Gastrocnemius medialis (tissue), 4 donors: ENCODE data around the gene NOX3. TPM values are rescaled to one million over a fixed set of nuclear protein-coding genes. Genes with fewer than 3 reads are reported as not detected.
"Not testable (repeated sequence)": the region's sequence is repeated elsewhere in the genome, so short reads cannot be mapped to it uniquely, and the experiment has no call there.

Experiments
- ATAC-seq, 2 donors: fragments of 150-250 bp; one replicate each; pipeline ENCODE4 v1.9.1; 2016
- DNase-seq, 2 donors: peaks; one replicate each; pipeline ENCODE4 v3.0.0-alpha.2; 2019
- H3K27ac ChIP-seq, 4 donors: fragments of 200-600 bp; sonication (generic); 1 replicate in 1 of 4; 2 replicates in 3 of 4; pipeline ENCODE4 v1.5.1; 2016 to 2018; ENCODE audit warnings: mild to moderate bottlenecking in 2 of 4, moderate library complexity in 1 of 4
- H3K27me3 ChIP-seq, 3 donors: fragments of 200-600 bp; sonication (generic) in 2 of 3; 1 replicate in 1 of 3; 2 replicates in 2 of 3; pipeline versions ENCODE4 v1.5.1 to v1.6.0; 2016 to 2019; ENCODE audit warnings: mild to moderate bottlenecking in 1 of 3, moderate library complexity in 1 of 3
- H3K36me3 ChIP-seq, 2 donors: fragments of 200-600 bp; sonication (generic) in 1 of 2; one replicate each; pipeline ENCODE4 v1.5.1; 2017 to 2018
- H3K4me1 ChIP-seq, 2 donors: fragments of 200-600 bp; sonication (generic) in 1 of 2; one replicate each; pipeline ENCODE4 v1.5.1; 2016 to 2017; ENCODE audit warnings: mild to moderate bottlenecking in 2 of 2
- H3K4me3 ChIP-seq, 4 donors: fragments of 200-600 bp; sonication (generic) in 3 of 4; 1 replicate in 1 of 4; 2 replicates in 3 of 4; pipeline ENCODE4 v1.5.1; 2016 to 2019; ENCODE audit warnings: mild to moderate bottlenecking in 2 of 4
- H3K9me3 ChIP-seq, 3 donors: fragments of 200-600 bp; sonication (generic) in 2 of 3; 1 replicate in 1 of 3; 2 replicates in 2 of 3; pipeline ENCODE4 v1.5.1; 2016 to 2019
- POLR2A ChIP-seq, 2 donors: fragments of 450-650 bp; IDR thresholded peaks; one replicate each; pipeline ENCODE4 v1.6.1; 2017; ENCODE audit warnings: antibody characterized with exemption in 2 of 2, mild to moderate bottlenecking in 2 of 2, moderate library complexity in 2 of 2
- in situ Hi-C, 4 donors: fragments of 200-750 bp; cut with MboI; loops; one replicate each; pipeline versions ENCODE4 v1.15.0 to v1.8.0; 2017; ENCODE audit warnings: low sequenced_read_pairs in 4 of 4
- intact Hi-C: fragments of 100-400 bp; cut with DNase I; formaldehyde crosslinking; loops from one replicate; pipeline ENCODE4 v1.15.1; 2023; ENCODE audit warnings: low total_unique reads
- total RNA-seq, 4 donors: library from RNA; depleted of rRNA; stranded (reverse); fragments of >200 nt; gene quantifications; one replicate each; pipeline versions ENCODE4 v1.1.0 to v1.2.3, GENCODE V29; 2016
- TF ChIP-seq, protein P1 (sequence below), 5 experiments: fragments of 450-650 bp in 3 of 5; fragments of 200-600 bp in 2 of 5; sonication (generic) in 2 of 5; IDR thresholded peaks in 4 of 5; conservative IDR thresholded peaks in 1 of 5; 1 replicate in 4 of 5; 2 replicates in 1 of 5; pipeline ENCODE4 v1.5.1; 2016 to 2019; ENCODE audit warnings: antibody characterized with exemption in 5 of 5, mild to moderate bottlenecking in 3 of 5, moderate library complexity in 3 of 5

The NOX3 gene
- total RNA-seq, 4 donors from 2014 or later: not detected

DNA sequence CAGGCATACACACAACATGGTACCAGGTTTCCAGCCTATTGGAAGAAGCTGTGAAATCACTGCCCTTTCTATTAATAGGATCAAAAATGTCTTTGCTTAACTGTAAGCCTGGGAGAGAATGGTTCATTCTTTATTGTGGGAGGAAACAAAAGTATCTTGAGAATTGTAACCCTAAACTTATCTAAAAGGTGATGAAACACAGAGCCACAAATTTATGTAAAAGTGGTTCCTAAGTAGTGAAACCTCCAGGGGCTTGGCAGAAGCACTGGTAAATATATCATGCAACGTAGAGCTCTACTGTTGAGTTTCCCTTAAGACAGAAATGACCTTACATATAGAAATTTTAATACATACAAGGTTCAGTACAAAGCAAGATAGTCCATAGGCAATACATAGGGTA lies 17.2 kb upstream of the NOX3 start:
- H3K36me3 ChIP-seq: no peaks in the 10 kb centered on the region
- H3K27me3 ChIP-seq: no peaks in the 10 kb centered on the region
- no peak overlapping the region for H3K4me3 ChIP-seq
- DNase-seq (no peak), ATAC-seq (no peak)
- H3K9me3 ChIP-seq: no peaks in the 10 kb centered on the region
- no peak for TF ChIP-seq POLR2A (IDR thresholded peaks at IDR 0.05)
- TF ChIP-seq, protein P1, sequence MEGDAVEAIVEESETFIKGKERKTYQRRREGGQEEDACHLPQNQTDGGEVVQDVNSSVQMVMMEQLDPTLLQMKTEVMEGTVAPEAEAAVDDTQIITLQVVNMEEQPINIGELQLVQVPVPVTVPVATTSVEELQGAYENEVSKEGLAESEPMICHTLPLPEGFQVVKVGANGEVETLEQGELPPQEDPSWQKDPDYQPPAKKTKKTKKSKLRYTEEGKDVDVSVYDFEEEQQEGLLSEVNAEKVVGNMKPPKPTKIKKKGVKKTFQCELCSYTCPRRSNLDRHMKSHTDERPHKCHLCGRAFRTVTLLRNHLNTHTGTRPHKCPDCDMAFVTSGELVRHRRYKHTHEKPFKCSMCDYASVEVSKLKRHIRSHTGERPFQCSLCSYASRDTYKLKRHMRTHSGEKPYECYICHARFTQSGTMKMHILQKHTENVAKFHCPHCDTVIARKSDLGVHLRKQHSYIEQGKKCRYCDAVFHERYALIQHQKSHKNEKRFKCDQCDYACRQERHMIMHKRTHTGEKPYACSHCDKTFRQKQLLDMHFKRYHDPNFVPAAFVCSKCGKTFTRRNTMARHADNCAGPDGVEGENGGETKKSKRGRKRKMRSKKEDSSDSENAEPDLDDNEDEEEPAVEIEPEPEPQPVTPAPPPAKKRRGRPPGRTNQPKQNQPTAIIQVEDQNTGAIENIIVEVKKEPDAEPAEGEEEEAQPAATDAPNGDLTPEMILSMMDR (IDR thresholded peaks at IDR 0.05 in 4 of 5, conservative IDR thresholded peaks at IDR 0.05 in 1 of 5): no peak
- in situ Hi-C loops (no loop called here), intact Hi-C loops (no loop called here)
- H3K4me1 ChIP-seq: no peaks in the 10 kb centered on the region
- no peak overlapping the region for H3K27ac ChIP-seq

DNA sequence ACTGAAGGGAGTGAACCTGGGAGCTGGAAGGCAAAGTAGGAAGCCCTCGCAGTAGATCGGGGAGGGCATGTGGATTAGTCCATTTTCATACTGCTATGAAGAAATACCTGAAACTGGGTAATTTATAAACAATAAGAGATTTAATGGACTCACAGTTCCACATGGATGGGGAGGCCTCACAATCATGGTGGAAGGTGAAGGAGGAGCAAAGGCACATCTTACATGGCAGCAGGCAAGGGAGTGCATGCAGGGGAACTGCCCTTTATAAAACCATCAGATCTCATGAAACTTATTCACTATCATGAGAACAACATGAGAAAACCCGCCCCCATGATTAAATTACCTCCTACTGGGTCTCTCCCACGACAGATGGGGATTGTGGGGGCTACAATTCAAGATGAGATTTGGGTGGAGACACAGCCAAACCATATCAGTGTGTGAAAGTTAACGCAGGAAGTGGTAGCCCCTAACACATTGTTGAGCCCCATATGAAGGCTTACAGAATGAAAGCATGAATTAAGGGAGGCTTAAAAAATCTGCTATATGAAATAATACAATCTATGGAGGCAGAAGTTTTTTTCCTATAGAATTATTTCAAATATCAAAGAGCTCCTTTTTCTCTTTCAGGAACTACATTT lies 15.5 kb upstream of the NOX3 start:
- H3K27ac ChIP-seq, DNase-seq, intact Hi-C loops, H3K4me3 ChIP-seq, H3K27me3 ChIP-seq, H3K36me3 ChIP-seq, ATAC-seq, in situ Hi-C loops, H3K4me1 ChIP-seq, H3K9me3 ChIP-seq: not testable (repeated sequence)

DNA sequence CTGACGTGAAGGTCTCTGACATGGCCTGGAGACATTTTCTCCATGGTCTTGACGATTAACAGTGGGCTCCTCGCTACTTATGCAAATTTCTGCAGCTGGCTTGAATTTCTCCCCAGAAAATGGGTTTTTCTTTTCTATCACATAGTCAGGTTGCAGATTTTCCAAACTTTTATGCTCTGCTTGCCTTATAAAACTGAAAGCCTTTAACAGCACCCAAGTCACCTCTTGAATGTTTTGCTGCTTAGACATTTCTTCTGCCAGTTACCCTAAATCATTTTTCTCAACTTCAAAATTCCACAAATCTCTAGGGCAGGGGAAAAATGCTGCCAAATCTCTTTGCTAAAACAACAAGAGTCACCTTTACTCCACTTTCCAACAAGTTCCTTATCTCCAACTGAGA lies 12.9 kb upstream of the NOX3 start:
- in situ Hi-C loops, H3K9me3 ChIP-seq, ATAC-seq, H3K4me1 ChIP-seq, DNase-seq, H3K36me3 ChIP-seq, H3K27me3 ChIP-seq, H3K27ac ChIP-seq, intact Hi-C loops, H3K4me3 ChIP-seq: not testable (repeated sequence)

DNA sequence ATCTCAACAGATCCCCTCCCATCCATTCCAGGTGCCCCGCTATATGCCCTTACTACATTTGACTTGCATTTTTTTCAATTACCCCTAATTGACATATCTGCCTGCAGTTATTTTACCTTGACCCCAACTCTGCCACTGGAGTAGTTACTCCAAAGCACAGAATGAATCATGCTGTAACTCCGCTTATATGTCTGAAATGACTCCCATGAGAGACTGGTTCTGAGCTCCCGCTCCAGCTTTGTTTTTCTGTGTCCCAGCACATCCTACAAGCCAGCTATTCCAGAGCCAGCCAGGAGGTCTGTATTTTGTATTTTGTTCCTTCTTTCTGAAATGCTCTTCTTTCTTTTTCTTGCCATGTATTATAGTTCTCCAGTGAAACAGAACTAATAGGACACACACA lies 10.9 kb upstream of the NOX3 start:
- no peak for ATAC-seq
- intact Hi-C loops (no loop called here), in situ Hi-C loops (no loop called here)
- H3K4me3 ChIP-seq: no peak overlapping the region
- no peak overlapping the region for H3K27ac ChIP-seq
- H3K36me3 ChIP-seq: no peaks in the 10 kb centered on the region
- no peaks in the 10 kb centered on the region for H3K9me3 ChIP-seq
- no peak for TF ChIP-seq POLR2A (IDR thresholded peaks at IDR 0.05)
- TF ChIP-seq, protein P1 (IDR thresholded peaks at IDR 0.05 in 4 of 5, conservative IDR thresholded peaks at IDR 0.05 in 1 of 5): no peak
- H3K27me3 ChIP-seq: no peaks in the 10 kb centered on the region
- no peak for DNase-seq
- no peaks in the 10 kb centered on the region for H3K4me1 ChIP-seq

DNA sequence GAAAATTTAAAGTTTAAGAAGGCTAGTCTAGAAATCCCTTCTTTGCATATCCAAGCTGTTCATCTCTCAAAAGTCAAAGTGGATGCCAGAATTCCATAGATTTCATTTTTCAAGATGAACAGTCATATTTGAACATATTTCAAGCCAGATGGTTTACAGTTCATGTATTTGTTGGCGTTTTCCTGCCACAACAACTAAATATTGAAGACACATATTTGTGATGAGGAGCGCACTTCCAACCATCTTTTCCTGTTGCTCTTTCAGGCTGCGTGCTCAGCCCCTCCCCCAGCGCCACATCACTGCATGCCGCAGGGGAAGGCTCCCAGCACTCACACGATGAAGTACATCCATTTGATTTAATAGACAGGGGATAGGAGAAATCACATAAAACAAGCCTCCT lies 5.9 kb upstream of the NOX3 start:
- TF ChIP-seq POLR2A (IDR thresholded peaks at IDR 0.05): no peak
- TF ChIP-seq, protein P1 (IDR thresholded peaks at IDR 0.05 in 4 of 5, conservative IDR thresholded peaks at IDR 0.05 in 1 of 5): no peak
- H3K27me3 ChIP-seq: no peaks in the 10 kb centered on the region
- in situ Hi-C loops: no loop called here
- H3K36me3 ChIP-seq: no peaks in the 10 kb centered on the region
- intact Hi-C loops: no loop called here
- no peak overlapping the region for H3K27ac ChIP-seq
- DNase-seq (no peak), ATAC-seq (no peak)
- H3K4me1 ChIP-seq: no peaks in the 10 kb centered on the region
- no peak overlapping the region for H3K4me3 ChIP-seq
- H3K9me3 ChIP-seq: no peaks in the 10 kb centered on the region

DNA sequence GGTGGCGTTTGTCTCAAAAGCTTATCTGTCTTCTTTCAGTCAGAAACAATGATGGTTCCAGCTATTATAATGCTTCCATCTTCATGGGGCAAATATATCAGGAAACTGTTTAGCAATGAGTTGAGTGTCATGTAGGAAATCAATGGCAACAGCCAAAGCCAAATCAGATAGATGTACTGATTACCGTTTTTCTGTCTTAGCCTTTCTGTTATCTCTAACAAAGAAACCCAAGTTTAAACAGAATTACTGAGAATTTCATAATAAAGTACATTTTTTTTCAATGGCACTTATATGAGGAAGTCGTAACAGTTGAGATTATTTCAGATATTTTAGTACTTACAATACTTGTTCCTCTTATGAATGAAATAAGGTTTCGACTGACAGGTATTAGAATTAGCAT lies 1.2 kb downstream of the NOX3 start:
- Histone ChIP-seq H3K9me3 (no peaks in the 10 kb centered on the region), H3K4me1 (peaks cover 0 to 3% of the 10 kb centered on the region in 2 donors), H3K27me3 (no peaks in the 10 kb centered on the region), H3K27ac (no peak overlapping the region), H3K4me3 (no peak overlapping the region), H3K36me3 (no peaks in the 10 kb centered on the region)
- TF ChIP-seq POLR2A (IDR thresholded peaks at IDR 0.05): no peak
- TF ChIP-seq, protein P1 (IDR thresholded peaks at IDR 0.05 in 4 of 5, conservative IDR thresholded peaks at IDR 0.05 in 1 of 5): no peak
- in situ Hi-C loops: no loop called here
- intact Hi-C loops: no loop called here
- ATAC-seq: no peak
- DNase-seq: no peak
